Measurements from ENCODE around the gene RNF123. TPM values are rescaled to one million over a fixed set of nuclear protein-coding genes. Genes with fewer than 3 reads are reported as not detected.

Gene RNF123
- total RNA-seq, 4 donors from 2014 or later = 12.8 to 28.4 (median 26.5) TPM

DNA sequence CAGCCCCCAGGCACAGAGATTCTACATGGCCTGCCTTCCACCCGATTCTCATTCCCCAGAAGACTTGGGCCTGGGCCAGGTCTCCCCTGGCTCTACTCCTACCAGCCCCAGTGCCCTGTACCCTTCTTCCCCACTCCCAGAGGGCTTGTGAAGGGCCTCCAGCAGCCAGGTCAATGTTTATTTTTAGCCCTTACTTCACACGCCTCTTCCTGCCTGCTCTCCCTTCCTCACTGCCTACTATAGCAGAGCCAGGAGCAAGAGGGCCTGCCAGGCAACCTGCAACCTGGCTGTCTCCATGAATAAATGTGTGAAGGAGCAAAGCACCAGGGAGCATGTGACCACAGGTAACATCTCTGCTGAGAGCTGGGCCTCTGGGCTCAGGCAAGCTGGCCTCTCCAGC, 41.6 kb upstream of the RNF123 start:
- no peak overlapping the region for H3K4me3 ChIP-seq (ENCODE audit: low read depth, poor library complexity, severe bottlenecking)
- TF ChIP-seq, protein P1, sequence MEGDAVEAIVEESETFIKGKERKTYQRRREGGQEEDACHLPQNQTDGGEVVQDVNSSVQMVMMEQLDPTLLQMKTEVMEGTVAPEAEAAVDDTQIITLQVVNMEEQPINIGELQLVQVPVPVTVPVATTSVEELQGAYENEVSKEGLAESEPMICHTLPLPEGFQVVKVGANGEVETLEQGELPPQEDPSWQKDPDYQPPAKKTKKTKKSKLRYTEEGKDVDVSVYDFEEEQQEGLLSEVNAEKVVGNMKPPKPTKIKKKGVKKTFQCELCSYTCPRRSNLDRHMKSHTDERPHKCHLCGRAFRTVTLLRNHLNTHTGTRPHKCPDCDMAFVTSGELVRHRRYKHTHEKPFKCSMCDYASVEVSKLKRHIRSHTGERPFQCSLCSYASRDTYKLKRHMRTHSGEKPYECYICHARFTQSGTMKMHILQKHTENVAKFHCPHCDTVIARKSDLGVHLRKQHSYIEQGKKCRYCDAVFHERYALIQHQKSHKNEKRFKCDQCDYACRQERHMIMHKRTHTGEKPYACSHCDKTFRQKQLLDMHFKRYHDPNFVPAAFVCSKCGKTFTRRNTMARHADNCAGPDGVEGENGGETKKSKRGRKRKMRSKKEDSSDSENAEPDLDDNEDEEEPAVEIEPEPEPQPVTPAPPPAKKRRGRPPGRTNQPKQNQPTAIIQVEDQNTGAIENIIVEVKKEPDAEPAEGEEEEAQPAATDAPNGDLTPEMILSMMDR (IDR thresholded peaks at IDR 0.05) = no peak
- TF ChIP-seq POLR2A (IDR thresholded peaks at IDR 0.05) = no peak
- 49 to 53% methylated on average over 2 of the region's 2 CpGs for WGBS, 2 donors
- intact Hi-C loops (cut with DNase I; ENCODE audit: low total_unique reads) = no loop called here
- DNase-seq (ENCODE audit: low spot score in 2 of 2) = no peak

DNA sequence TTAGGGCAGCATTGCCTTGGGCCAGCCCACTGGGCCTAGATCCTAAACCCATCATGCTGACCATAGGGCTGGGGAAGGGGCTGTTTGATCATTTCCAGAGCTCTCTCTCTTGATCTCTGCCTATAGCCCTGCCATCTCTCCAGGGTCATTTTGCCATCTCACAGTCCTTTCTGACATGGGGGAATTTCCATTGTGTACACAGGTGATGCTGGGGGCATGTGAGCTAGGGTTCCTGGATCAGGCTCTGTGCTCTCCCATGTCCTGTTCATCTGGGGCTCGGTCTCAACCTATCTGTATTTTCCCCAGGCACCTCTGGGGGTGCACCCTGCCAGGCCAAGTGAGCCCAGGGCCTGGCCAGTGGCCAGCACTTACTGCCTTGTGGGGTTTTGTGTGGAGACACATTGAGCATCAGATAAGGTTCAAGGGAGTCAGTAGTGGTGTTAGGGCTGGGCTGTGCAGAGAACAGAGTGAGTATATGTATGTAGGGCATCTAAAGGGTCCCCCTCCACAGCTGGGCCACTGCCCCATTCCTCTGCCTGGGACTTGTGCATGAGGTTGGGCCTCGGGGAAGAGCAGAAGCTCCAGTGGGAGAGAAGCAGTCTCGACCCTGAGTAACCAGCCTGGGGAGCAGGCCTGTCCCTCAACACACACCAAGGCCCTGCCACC, 40.9 kb upstream of the RNF123 start:
- TF ChIP-seq POLR2A (IDR thresholded peaks at IDR 0.05) = no peak
- TF ChIP-seq, protein P1 (IDR thresholded peaks at IDR 0.05) = no peak
- intact Hi-C loops (cut with DNase I; ENCODE audit: low total_unique reads) = no loop called here
- 77 to 90% methylated on average over 3 of the region's 3 CpGs for WGBS, 2 donors
- no peak for DNase-seq (ENCODE audit: low spot score in 2 of 2)
- no peak overlapping the region for H3K4me3 ChIP-seq (ENCODE audit: low read depth, poor library complexity, severe bottlenecking)

DNA sequence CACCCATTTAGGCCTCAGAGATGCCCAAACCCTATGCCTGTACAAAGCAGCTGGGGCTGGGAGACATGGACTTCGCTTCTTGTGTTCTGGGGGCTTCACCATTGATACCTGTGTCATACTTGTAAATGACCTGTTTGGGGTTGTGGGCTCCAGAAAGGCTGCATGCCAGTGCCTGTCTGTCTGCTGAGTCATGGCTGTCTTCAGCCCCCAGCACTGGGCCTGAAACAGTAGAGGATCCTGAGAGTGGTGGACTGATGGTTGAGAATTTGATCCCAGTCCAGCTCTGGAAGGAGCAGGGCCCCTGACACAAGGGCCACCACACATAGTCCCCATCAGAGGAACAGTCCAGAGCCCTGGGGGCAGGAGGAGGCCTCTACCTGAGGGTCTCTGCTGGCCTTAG, 39.8 kb upstream of the RNF123 start:
- intact Hi-C loops (cut with DNase I; ENCODE audit: low total_unique reads) = no loop called here
- no peak for TF ChIP-seq POLR2A (IDR thresholded peaks at IDR 0.05)
- TF ChIP-seq, protein P1 (IDR thresholded peaks at IDR 0.05) = no peak
- WGBS, 2 donors = 92 to 100% methylated on average over 1 of the region's 1 CpG
- DNase-seq (ENCODE audit: low spot score in 2 of 2) = no peak
- H3K4me3 ChIP-seq (ENCODE audit: low read depth, poor library complexity, severe bottlenecking) = no peak overlapping the region

DNA sequence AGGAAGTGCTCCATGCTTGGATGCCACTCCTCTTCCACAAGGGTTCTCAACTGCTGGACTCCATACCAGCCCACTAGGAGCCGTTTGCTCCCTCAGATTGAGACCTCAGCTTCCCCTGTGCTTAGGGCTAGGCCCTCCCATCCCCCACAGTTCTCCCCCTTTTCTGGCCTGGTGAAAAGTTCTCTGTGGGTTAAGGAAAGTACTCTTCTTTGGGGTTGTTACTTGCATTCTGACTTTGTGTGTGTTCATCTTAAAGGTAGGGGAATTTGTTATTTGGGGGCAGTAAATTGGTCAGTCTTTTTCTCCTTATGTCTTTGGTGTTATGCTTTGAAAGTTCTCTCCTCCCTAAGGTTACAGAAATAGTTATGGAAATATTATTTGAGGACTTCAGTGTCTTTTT, 39.2 kb upstream of the RNF123 start:
- intact Hi-C loops (cut with DNase I; ENCODE audit: low total_unique reads) = no loop called here
- TF ChIP-seq, protein P1 (IDR thresholded peaks at IDR 0.05) = no peak
- no peak for TF ChIP-seq POLR2A (IDR thresholded peaks at IDR 0.05)
- WGBS, 2 donors = 93 to 94% methylated on average over 1 of the region's 1 CpG
- DNase-seq (ENCODE audit: low spot score in 2 of 2) = no peak
- no peak overlapping the region for H3K4me3 ChIP-seq (ENCODE audit: low read depth, poor library complexity, severe bottlenecking)

DNA sequence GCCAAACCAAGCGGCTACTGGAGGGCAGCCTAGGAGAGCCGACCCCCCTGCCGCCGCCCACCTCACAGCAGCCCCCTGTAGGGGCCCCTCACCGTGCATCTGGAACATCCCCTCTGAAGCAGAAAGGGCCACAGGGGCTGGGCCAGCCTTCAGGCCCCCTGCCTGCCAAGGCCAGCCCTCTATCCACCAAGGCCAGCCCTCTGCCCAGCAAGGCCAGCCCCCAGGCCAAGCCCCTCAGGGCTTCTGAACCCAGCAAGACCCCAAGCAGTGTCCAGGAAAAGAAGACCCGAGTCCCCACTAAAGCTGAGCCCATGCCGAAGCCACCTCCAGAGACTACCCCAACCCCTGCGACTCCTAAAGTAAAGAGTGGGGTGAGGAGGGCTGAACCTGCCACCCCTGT, 38.7 kb upstream of the RNF123 start:
- 74 to 77% methylated on average over 8 of the region's 8 CpGs for WGBS, 2 donors
- intact Hi-C loops (cut with DNase I; ENCODE audit: low total_unique reads) = no loop called here
- DNase-seq (ENCODE audit: low spot score in 2 of 2) = no peak
- no peak overlapping the region for H3K4me3 ChIP-seq (ENCODE audit: low read depth, poor library complexity, severe bottlenecking)
- TF ChIP-seq, protein P1 (IDR thresholded peaks at IDR 0.05) = no peak
- no peak for TF ChIP-seq POLR2A (IDR thresholded peaks at IDR 0.05)
